ENCODE results near the gene MED8. TPM values are rescaled to one million over a fixed set of nuclear protein-coding genes. Genes with fewer than 3 reads are reported as not detected.
A peak's percentile ranks its signal among the peaks of the same experiment; 100 is the strongest.

MED8 gene
- total and polyA plus RNA-seq, 2 of the 8 experiments (the other 6 are each of a cell fraction or from before 2014, with no cell fraction given): 7.0 to 20.6 TPM

- TF ChIP-seq HDAC6 (IDR thresholded peaks at IDR 0.05; ENCODE audit: low read depth, low read length) (no peak), GABPA (IDR thresholded peaks at IDR 0.05; ENCODE audit: borderline replicate concordance, insufficient read depth, low read length) (peak; percentile 97), KDM4A (IDR thresholded peaks at IDR 0.05; ENCODE audit: low read depth, low read length, severe bottlenecking) (peak; percentile 84), CBX5 (IDR thresholded peaks at IDR 0.05; ENCODE audit: low read depth, low read length) (no peak), HDAC2 (IDR thresholded peaks at IDR 0.05; ENCODE audit: borderline replicate concordance in 1 of 2, low read depth in 2 of 2, low read length in 2 of 2) (no peak), SIN3A (conservative IDR thresholded peaks at IDR 0.05 in 1 of 2, IDR thresholded peaks at IDR 0.05 in 1 of 2; ENCODE audit: low read depth in 1 of 2, low read length in 2 of 2) (peak; percentile 70 to 92; a peak in 3 of 4 replicates), ASH2L (IDR thresholded peaks at IDR 0.05; ENCODE audit: low read length) (peak; percentile 91), CHD2 (IDR thresholded peaks at IDR 0.05; ENCODE audit: low read length) (peak; percentile 54; the same call in 1 of the 2 replicates), BACH1 (IDR thresholded peaks at IDR 0.05; ENCODE audit: low read length) (no peak), RFX5 (IDR thresholded peaks at IDR 0.05; ENCODE audit: borderline replicate concordance, low read depth, low read length) (no peak), RBBP5 (IDR thresholded peaks at IDR 0.05; ENCODE audit: borderline replicate concordance, low read depth, low read length) (no peak; the same call in 1 of the 2 replicates)
These were observed at the start of gene MED8, which contains the start of gene SZT2 (continued) for GRCh38 chr1:43389326-43390313.

All from H1 (cell line).